A673 (cell line): ENCODE measurements around the gene OR51B2.

Experiments used
- CTCF ChIP-seq: fragments of 300-800, 200-600 bp; sonication (generic); conservative IDR thresholded peaks from 2 replicates; pipeline ENCODE4 v1.5.1; 2017; ENCODE audit warnings: low read depth, mild to moderate bottlenecking, antibody characterized with exemption, low read length, moderate library complexity, mixed read lengths
- EZH2 ChIP-seq: fragments of 200-600 bp; sonication (generic); IDR thresholded peaks from 2 replicates; pipeline ENCODE4 v1.6.1; 2017; ENCODE audit warnings: borderline replicate concordance, low read depth, mild to moderate bottlenecking, mixed read lengths, antibody characterized with exemption, low read length; ENCODE audit not compliant: poor library complexity, severe bottlenecking

GRCh38 chr11:5348551-5349194 is 24.6 kb upstream of the OR51B2 start:
- TF ChIP-seq CTCF = no peak
- no peak for TF ChIP-seq EZH2
